ENCODE results near the gene PKHD1. TPM values are rescaled to one million over a fixed set of nuclear protein-coding genes. Genes with fewer than 3 reads are reported as not detected.

PKHD1 gene
- total and polyA plus RNA-seq, 2 of the 8 experiments (the other 6 are each of a cell fraction or from before 2014, with no cell fraction given): 0.06 to 0.09 TPM

DNA sequence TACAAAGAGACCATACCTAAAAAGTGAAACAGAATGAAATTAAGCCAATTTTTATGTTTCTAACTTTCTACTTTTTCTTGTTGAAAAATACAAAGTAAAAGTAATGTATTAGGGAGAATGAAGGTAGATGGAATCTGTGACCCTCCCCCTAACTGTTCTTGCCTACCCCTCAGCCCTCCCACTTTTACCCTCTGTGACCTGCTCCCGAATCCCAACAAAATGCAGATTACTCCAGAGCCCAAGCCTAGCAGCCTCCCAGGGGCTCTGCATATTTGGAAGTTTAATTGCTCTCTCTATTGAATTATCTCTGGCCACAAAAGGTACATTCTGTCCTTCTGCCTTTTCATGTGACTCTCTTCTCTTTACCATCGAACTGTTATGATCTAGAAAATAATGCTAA lies 201.5 kb downstream of the PKHD1 start:
- 87% methylated on average over 2 of the region's 2 CpGs; no CpG with 5 or more reads in 1 of the 2 experiments for WGBS, 2 experiments (ENCODE audit: extremely low coverage in 1 of 2, insufficient coverage in 1 of 2, insufficient read length in 1 of 2, insufficient replicate concordance in 2 of 2, low coverage in 1 of 2, low lambda C conversion rate in 2 of 2, missing lambda C conversion rate in 1 of 2)
- Histone ChIP-seq H3K14ac (ENCODE audit: insufficient read length) (no peak overlapping the region), H3K79me2 (ENCODE audit: control insufficient read depth in 1 of 2, insufficient read depth in 2 of 2, low read length in 2 of 2) (no peaks in the 10 kb centered on the region), H3K36me3 (ENCODE audit: control insufficient read depth in 2 of 4, insufficient read depth in 4 of 4, low read length in 3 of 4) (no peaks in the 10 kb centered on the region), H2AFZ (ENCODE audit: low read length) (no peak overlapping the region), H3K4me3 (ENCODE audit: extremely low read depth in 1 of 4, insufficient read depth in 2 of 4, low read depth in 3 of 4, low read length in 4 of 4) (no peak overlapping the region), H4K91ac (replicated peaks; ENCODE audit: insufficient read length, low read length) (no peak overlapping the region), H3K27me3 (replicated peaks in 1 of 4; ENCODE audit: control insufficient read depth in 3 of 4, extremely low read depth in 1 of 4, insufficient read depth in 3 of 4, low read length in 3 of 4) (no peaks in the 10 kb centered on the region), H3K79me1 (ENCODE audit: low read depth, low read length) (no peaks in the 10 kb centered on the region), H4K5ac (ENCODE audit: insufficient read length, low read depth, low read length) (no peak overlapping the region), H3K9ac (replicated peaks in 1 of 4; ENCODE audit: extremely low read depth in 1 of 4, low read depth in 3 of 4, low read length in 3 of 4) (no peak overlapping the region), H3K23me2 (ENCODE audit: low read depth, low read length) (no peaks in the 10 kb centered on the region), H3K4me2 (ENCODE audit: insufficient read depth in 1 of 2, low read depth in 2 of 2, low read length in 2 of 2) (no peak overlapping the region), H3K27ac (ENCODE audit: low read depth, low read length) (no peak overlapping the region), H2AK5ac (ENCODE audit: low read depth, low read length) (no peak overlapping the region), H3K4me1 (replicated peaks in 1 of 4; ENCODE audit: control insufficient read depth in 3 of 4, insufficient read depth in 4 of 4, low read length in 3 of 4) (no peaks in the 10 kb centered on the region; a peak in 1 of 7 replicates), H4K20me1 (replicated peaks in 1 of 2; ENCODE audit: control insufficient read depth in 1 of 2, insufficient read depth in 2 of 2, low read length in 2 of 2) (no peaks in the 10 kb centered on the region), H3K18ac (ENCODE audit: extremely low read depth, low read length) (no peak overlapping the region), H2BK5ac (ENCODE audit: low read depth, low read length) (no peak overlapping the region), H3K9me3 (ENCODE audit: insufficient read depth in 2 of 2, low read depth in 1 of 2, low read length in 1 of 2) (no peaks in the 10 kb centered on the region), H2BK15ac (ENCODE audit: low read length) (no peak overlapping the region), H2BK20ac (ENCODE audit: low read length) (no peak overlapping the region), H3K23ac (ENCODE audit: insufficient read length) (no peak overlapping the region), H3K56ac (replicated peaks; ENCODE audit: insufficient read length, low read depth, low read length) (no peak overlapping the region), H3K4ac (replicated peaks; ENCODE audit: insufficient read length, low read depth, low read length) (no peak overlapping the region), H2BK120ac (replicated peaks; ENCODE audit: low read depth, low read length) (no peak overlapping the region), H4K8ac (ENCODE audit: extremely low read depth, insufficient read depth, low read length) (no peak overlapping the region), H2BK12ac (ENCODE audit: low read depth, low read length) (no peak overlapping the region)
- FAIRE-seq: no peak
- POLR2A ChIA-PET (ENCODE audit: partially characterized antibody): interaction anchor here (1.5 kb wide), 1 partner anchor 13 kb away, joined by 3 read pairs; no protein-coding TSS in a partner anchor
- no peak for DNase-seq (ENCODE audit: low read depth in 1 of 2, low spot score in 2 of 2)
- CTCF ChIA-PET (ENCODE audit: partially characterized antibody): no interaction called here
- TF ChIP-seq JUND (IDR thresholded peaks at IDR 0.05; ENCODE audit: low read length) (no peak), RXRA (IDR thresholded peaks at IDR 0.05; ENCODE audit: insufficient read depth, low read depth, low read length) (no peak), HDAC6 (IDR thresholded peaks at IDR 0.05; ENCODE audit: low read depth, low read length) (no peak), SRF (IDR thresholded peaks at IDR 0.05; ENCODE audit: low read depth, low read length) (no peak), HDAC2 (IDR thresholded peaks at IDR 0.05; ENCODE audit: borderline replicate concordance in 1 of 2, low read depth in 2 of 2, low read length in 2 of 2) (no peak), BRCA1 (IDR thresholded peaks at IDR 0.05; ENCODE audit: low read depth, low read length) (no peak), BACH1 (IDR thresholded peaks at IDR 0.05; ENCODE audit: low read length) (no peak), CHD2 (IDR thresholded peaks at IDR 0.05; ENCODE audit: low read length) (no peak), SAP30 (IDR thresholded peaks at IDR 0.05; ENCODE audit: insufficient read depth, insufficient replicate concordance, low read length) (no peak), CBX8 (IDR thresholded peaks at IDR 0.05; ENCODE audit: borderline replicate concordance, low read depth, low read length) (no peak), EZH2 (IDR thresholded peaks at IDR 0.05; ENCODE audit: low read depth, low read length, severe bottlenecking) (no peak), MAFK (IDR thresholded peaks at IDR 0.05; ENCODE audit: low read depth, low read length) (no peak), POLR2AphosphoS5 (IDR thresholded peaks at IDR 0.05; ENCODE audit: low read depth, low read length) (no peak), CHD1 (IDR thresholded peaks at IDR 0.05; ENCODE audit: low read depth, low read length) (no peak)
- TF ChIP-seq, protein P1, sequence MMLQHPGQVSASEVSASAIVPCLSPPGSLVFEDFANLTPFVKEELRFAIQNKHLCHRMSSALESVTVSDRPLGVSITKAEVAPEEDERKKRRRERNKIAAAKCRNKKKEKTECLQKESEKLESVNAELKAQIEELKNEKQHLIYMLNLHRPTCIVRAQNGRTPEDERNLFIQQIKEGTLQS (IDR thresholded peaks at IDR 0.05; ENCODE audit: insufficient read depth, low read depth, low read length): no peak

Data from H1 (cell line).